Activated naive CD8-positive, alpha-beta T cell treated with anti-CD3 and anti-CD28 coated beads, Interleukin-2, amount 10 ng/mL, durations not matched to agents 7 days and 5 days (primary cell): ENCODE data around the gene SMU1. TPM values are rescaled to one million over a fixed set of nuclear protein-coding genes. Genes with fewer than 3 reads are reported as not detected.

ENCODE experiments used
- ATAC-seq: fragments of 150-1000 bp; cut with Tn5 transposase; one replicate; pipeline ENCODE4 v1.10.0; 2021; ENCODE audit warnings: low read depth, moderate library complexity
- POLR2A ChIA-PET: fragments of 350-600 bp; sonication (Branson Sonifier 250); formaldehyde crosslinking; loops from one replicate; lab custom pipeline; 2021; ENCODE audit warnings: antibody characterized with exemption; lab: Charles Lee
- DNase-seq: peaks from one replicate; pipeline ENCODE4 v3.0.0; 2021
- H3K27ac Mint-ChIP-seq: one replicate; pipeline ENCODE4 v1.8.0; 2022; ENCODE audit warnings: mild to moderate bottlenecking, mixed read lengths
- H3K27me3 Mint-ChIP-seq: one replicate; pipeline ENCODE4 v1.8.0; 2022; ENCODE audit warnings: mild to moderate bottlenecking, moderate library complexity, mixed read lengths
- H3K36me3 Mint-ChIP-seq: one replicate; pipeline ENCODE4 v1.8.0; 2021; ENCODE audit warnings: mild to moderate bottlenecking, mixed read lengths
- H3K4me1 Mint-ChIP-seq: one replicate; pipeline ENCODE4 v1.8.0; 2021; ENCODE audit warnings: mixed read lengths
- H3K4me3 Mint-ChIP-seq: one replicate; pipeline ENCODE4 v1.8.0; 2022; ENCODE audit warnings: mild to moderate bottlenecking, moderate library complexity, mixed read lengths
- H3K9me3 Mint-ChIP-seq: one replicate; pipeline ENCODE4 v1.8.0; 2021; ENCODE audit warnings: mixed read lengths
- total RNA-seq, 2 experiments: library from RNA; stranded (reverse); gene quantifications; one replicate each; pipeline ENCODE4 v1.2.3, GENCODE V29; 2021

Gene SMU1
- total RNA-seq, 2 experiments from 2014 or later = 22.2 to 22.9 TPM

DNA sequence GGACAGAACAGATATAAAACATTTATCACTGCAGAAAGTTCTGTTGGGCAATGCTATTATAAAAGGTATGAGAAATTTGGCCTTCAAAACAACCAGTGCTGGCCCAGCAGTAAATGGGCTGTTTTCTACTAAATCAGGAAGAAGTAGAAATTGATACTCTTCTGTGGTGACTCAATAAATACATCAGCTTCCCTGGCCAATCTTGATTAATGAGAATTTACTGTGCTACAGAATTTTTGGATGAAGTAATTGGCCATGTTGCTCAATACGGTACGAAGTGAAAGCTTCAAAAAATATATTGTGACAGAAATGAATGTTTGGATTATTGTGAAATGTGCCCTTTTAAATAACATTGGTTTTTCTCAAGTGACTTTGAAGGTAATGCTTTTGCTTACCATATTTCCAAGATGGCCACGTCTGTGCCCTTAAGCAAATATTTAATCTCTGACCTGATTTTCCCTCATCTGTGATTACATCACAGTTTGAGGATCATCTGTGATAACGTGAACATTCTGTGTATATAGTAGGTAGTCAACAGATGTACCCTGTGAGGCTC is 47.2 kb downstream of the SMU1 start:
- DNase-seq (no peak), ATAC-seq (no peak)
- Mint-ChIP-seq H3K4me3 (peak overlapping the region; percentile 97), H3K27ac (peak overlapping the region; percentile 63), H3K36me3 (peaks cover 50% of the 10 kb centered on the region), H3K9me3 (no peaks in the 10 kb centered on the region), H3K4me1 (peaks cover 52% of the 10 kb centered on the region), H3K27me3 (no peaks in the 10 kb centered on the region)
- POLR2A ChIA-PET = interaction anchor here (1.2 kb wide), 1 partner anchor 235 kb away, joined by 4 read pairs; the partner anchor contains the start of genes BAG1 and CHMP5

DNA sequence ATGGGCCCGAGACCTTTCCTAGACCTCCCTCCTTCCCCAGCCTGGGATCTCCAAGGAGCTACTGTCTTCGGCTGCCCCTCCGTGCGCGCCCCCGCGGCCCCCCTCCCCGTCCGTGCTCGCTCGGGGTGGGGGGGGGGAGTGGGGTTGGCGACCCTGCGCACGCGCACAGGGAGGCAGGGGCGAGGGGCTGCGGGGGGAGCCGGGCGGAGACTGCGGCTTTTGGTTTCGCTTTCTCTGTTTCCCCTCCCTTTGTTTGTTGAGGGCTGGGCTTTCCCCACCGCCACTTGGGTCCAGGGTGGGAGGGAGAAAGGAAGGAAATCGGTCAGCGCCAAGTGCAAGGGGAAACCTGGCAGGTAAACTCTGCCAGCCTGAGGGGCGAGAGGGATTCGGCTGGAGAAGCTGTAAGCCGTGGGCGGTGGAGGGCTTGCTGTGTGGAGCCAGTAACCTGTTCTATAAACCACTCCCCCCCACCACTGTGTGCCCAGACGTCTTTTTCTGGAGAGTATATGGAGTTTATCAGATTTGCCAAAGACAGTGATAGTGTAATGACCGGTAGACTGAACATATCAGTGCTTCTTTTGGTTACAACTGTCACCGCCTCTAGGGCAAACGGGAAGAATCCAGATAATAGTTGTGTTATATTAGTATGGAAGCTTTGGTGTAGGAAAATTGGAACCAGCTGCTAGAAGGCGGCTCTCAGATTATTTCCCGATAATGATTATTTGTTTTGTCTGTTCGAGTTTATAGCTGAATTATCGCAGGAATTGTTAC is 50.7 kb downstream of the SMU1 start:
- H3K27ac Mint-ChIP-seq = peak overlapping the region; percentile 94
- DNase-seq (peak; percentile 82), ATAC-seq (peak; percentile 51)
- H3K36me3 Mint-ChIP-seq = peaks cover 39% of the 10 kb centered on the region
- POLR2A ChIA-PET = interaction anchor here (0.6 to 4.5 kb wide), 25 partner anchors 9 to 641 kb away, joined by 3 to 62 read pairs (median 5); partner anchors contain the start of genes ACO1, APTX, B4GALT1 and BAG1
- no peaks in the 10 kb centered on the region for H3K9me3 Mint-ChIP-seq
- H3K4me3 Mint-ChIP-seq = peak overlapping the region; percentile 97
- peaks cover 52% of the 10 kb centered on the region for H3K4me1 Mint-ChIP-seq
- H3K27me3 Mint-ChIP-seq = no peaks in the 10 kb centered on the region

DNA sequence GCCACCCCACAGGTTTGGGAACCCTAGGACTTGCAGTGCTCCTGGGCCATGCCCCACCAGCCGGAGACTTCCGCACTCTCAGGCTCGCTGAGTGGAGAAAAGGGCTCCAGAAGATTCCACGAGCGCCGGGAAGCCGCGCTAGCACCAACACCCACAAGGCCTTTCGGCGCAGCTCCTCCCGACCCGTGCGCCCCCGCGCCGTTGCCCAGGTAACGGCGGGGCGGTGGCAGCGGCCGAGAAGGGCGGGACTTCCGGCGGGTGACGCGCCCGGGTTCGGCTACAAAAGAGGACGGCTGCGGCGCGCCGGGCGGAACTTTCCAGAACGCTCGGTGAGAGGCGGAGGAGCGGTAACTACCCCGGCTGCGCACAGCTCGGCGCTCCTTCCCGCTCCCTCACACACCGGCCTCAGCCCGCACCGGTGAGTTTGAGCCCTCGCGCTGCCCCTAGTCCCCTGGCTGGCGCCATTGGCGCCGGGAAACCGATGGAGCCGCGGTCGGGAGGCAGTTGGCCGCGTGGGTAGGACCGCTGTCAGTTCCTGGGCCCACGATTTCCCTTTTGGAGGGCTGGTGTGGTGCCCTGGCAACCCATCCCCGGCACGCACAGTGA is 51.4 kb downstream of the SMU1 start, which contains the start of gene DNAJA1:
Gene DNAJA1 (plus strand): TSS at position 308 of the 606 bp plus-strand sequence. CDS start 1,212 bp downstream, outside the sequence.
- peak; percentile 99 for DNase-seq
- Mint-ChIP-seq H3K36me3 (peaks cover 36% of the 10 kb centered on the region), H3K9me3 (no peaks in the 10 kb centered on the region), H3K27me3 (no peaks in the 10 kb centered on the region), H3K4me3 (peak within 1 kb of the TSS; percentile 97), H3K4me1 (peaks cover 51% of the 10 kb centered on the region), H3K27ac (peak within 1 kb of the TSS; percentile 94)
- ATAC-seq = peak; percentile 76
- POLR2A ChIA-PET = interaction anchor here (0.6 to 4.5 kb wide), 34 partner anchors 9 to 641 kb away, joined by 3 to 62 read pairs (median 4); partner anchors contain the start of genes ACO1, APTX, B4GALT1 and BAG1

DNA sequence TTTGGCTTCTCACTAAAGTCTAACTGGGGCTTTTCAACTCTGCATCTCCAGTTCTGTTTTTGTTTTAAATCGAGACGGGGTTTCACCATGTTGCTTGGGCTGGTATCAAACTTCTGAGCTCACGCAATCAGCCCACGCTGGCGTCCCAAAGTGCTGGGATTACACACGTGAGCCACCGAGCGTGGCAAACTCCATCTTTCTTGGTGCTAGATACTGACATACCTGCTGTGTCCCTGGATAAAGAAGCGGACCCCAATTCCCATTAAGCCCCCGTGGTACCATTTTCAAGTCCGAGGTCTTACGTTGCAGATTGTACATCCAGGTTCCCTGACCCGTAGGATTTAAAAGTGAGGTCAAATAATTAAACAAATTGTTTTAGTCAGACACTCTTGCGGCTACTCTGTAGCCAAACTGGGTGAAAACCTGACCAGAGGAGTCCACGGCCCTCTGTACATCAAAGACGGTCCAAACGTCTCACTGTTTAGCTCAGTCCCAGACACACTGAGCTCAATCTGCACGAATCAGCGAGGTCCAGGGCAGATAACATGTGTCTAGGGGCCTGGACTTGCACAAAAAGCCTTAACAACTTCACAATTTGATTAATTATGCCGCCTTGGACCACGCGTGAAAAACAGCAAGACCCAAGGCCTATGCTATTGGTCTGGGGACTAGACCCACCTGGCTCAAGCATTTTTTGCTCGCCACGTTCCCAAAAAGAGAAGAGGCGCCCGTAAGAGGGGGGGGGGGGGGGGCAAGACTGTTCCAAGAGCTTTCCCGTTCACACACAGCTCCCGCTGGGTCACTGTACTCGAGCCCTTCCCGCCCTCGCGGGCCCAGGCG is 52.1 kb downstream of the SMU1 start:
- peaks cover 31% of the 10 kb centered on the region for H3K36me3 Mint-ChIP-seq
- DNase-seq = no peak
- POLR2A ChIA-PET = interaction anchor here (0.6 to 4.5 kb wide), 32 partner anchors 8 to 640 kb away, joined by 3 to 62 read pairs (median 4); partner anchors contain the start of genes ACO1, APTX, B4GALT1 and BAG1

DNA sequence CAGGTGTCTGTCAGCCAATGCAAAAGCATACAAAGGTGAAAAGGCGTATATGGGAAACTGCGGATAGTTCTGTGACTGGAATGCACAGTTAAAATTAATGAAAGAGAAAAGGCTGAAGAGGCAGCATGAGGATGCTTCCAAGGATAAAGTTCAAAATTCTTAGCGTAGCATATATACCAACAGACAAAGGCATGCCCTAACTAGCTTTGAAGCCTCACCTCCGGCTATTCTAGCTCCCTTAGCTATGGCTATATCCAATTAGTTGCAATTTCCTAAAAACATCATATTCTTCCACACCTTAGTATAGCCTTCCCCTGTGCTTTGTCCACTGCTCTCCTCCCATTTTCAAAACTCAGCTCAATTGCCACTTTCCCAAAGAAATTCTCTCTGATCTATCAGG is 52.8 kb downstream of the SMU1 start:
- POLR2A ChIA-PET = interaction anchor here (1.9 to 4.5 kb wide), 5 partner anchors 10 to 240 kb away, joined by 9 to 62 read pairs (median 23); partner anchors contain the start of genes APTX, BAG1, CHMP5 and SMU1
- Mint-ChIP-seq H3K36me3 (peaks cover 28% of the 10 kb centered on the region), H3K27ac (peak overlapping the region; percentile 94), H3K4me1 (peaks cover 38% of the 10 kb centered on the region), H3K27me3 (no peaks in the 10 kb centered on the region), H3K9me3 (no peaks in the 10 kb centered on the region), H3K4me3 (peak overlapping the region; percentile 97)
- no peak for DNase-seq
- ATAC-seq = no peak

More for the DNA sequence above, 52.1 kb downstream of the SMU1 start:
- Mint-ChIP-seq H3K4me1 (peaks cover 45% of the 10 kb centered on the region), H3K27me3 (no peaks in the 10 kb centered on the region), H3K9me3 (no peaks in the 10 kb centered on the region), H3K27ac (peak overlapping the region; percentile 94), H3K4me3 (peak overlapping the region; percentile 97)
- no peak for ATAC-seq

DNA sequence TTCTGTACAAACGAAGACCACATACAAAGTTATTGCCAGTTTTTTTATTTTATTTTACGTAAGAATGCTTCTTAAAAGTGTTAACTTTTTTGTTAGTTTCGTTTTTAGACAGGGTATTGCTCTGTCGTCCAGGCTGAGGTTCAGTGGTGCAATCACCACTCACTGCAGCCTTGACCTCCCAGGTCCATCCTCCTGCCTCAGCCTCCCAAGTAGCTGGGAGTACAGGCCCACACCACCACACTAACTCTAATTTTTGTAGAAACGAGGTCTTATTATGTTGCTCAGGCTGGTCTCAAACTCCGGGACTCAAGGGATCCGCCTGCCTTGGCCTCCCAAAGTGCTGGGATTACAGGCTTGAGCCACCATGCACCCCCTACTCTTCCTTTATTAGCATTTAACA is 53.7 kb downstream of the SMU1 start:
- H3K27ac Mint-ChIP-seq = no peak overlapping the region
- POLR2A ChIA-PET = no interaction called here
- peaks cover 30% of the 10 kb centered on the region for H3K4me1 Mint-ChIP-seq
- H3K9me3 Mint-ChIP-seq = no peaks in the 10 kb centered on the region
- DNase-seq (no peak), ATAC-seq (no peak)
- H3K36me3 Mint-ChIP-seq = peaks cover 21% of the 10 kb centered on the region
- H3K27me3 Mint-ChIP-seq = no peaks in the 10 kb centered on the region
- H3K4me3 Mint-ChIP-seq = no peak overlapping the region

DNA sequence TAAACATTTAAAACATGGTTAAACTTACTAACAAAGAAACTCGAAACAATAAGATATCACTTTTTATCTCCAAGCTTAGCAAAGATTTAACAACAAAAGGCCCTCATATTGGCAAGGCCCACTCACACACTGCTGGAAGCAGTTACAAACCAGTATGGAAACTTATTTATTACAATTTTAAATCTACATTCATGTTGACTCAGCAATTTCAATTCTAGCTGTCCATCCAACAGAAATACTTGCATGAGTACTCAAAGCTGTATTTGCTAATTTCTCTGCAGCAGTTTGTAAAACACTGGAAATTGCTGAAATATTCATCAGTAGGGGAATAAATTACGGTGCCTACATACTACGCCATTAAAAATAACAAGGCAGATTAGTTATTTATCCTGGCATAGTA is 54.2 kb downstream of the SMU1 start:
- H3K4me3 Mint-ChIP-seq = no peak overlapping the region
- no peak for DNase-seq
- H3K36me3 Mint-ChIP-seq = peaks cover 21% of the 10 kb centered on the region
- no peaks in the 10 kb centered on the region for H3K27me3 Mint-ChIP-seq
- peaks cover 30% of the 10 kb centered on the region for H3K4me1 Mint-ChIP-seq
- no peak overlapping the region for H3K27ac Mint-ChIP-seq
- POLR2A ChIA-PET = no interaction called here
- H3K9me3 Mint-ChIP-seq = no peaks in the 10 kb centered on the region
- no peak for ATAC-seq

DNA sequence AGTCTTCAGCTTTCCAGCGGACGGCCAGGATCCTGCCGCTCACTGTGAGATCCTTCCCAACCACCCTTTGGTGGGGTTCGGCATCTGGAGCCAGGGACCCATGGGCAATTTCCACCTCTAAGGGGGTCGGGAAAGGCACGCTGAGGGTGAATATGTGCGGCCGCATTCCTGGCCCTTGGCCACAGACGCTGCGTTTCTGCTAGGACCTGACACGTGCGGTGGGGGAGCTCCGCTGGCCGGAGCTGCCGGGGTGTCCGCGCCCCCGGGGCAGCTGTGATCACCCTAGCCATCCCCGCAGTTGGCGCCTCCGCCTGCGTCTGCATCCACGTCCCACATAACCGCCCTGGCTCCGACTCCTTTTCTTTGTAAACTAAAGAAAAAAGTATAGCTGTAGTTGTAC is 56.7 kb downstream of the SMU1 start:
- Mint-ChIP-seq H3K4me1 (peaks cover 20% of the 10 kb centered on the region), H3K36me3 (peaks cover 8% of the 10 kb centered on the region), H3K27me3 (no peaks in the 10 kb centered on the region), H3K27ac (no peak overlapping the region), H3K4me3 (no peak overlapping the region), H3K9me3 (no peaks in the 10 kb centered on the region)
- ATAC-seq (no peak), DNase-seq (no peak)
- POLR2A ChIA-PET = no interaction called here

DNA sequence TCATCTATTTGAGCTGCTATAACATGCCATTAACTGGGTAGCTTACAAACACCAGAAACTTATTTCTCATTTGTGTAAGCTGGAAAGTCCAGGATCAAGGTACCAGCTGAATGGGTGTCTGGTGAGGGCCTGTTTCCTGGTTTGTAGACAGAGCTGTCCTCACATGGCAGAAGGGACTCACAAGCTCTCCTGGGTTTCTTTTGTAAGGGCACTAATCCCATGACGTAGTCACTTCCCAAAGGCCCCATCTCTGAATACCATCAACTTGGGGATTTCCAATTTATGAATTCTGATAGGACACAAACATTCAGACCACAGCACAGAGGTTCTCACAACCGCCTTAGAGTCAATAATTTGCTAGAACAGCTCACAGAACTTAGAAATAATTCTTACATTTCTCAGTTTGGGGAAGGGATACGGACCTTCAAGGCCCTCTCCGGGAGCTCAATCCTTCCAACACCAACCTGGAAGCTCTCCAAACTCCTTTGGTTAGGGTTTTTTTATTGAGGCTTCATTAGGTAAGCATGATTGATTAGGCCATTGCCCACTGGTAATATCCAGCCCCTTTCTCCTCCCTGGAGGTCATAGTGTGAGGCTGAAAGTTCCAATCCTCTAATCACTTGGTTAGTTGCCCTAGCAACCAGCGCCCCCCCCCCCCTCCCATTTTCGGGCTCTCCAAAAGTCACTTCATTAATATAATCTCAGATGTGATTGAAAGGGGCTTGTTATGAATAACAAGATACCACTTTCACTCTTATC is 59.0 kb downstream of the SMU1 start:
- Mint-ChIP-seq H3K9me3 (no peaks in the 10 kb centered on the region), H3K4me1 (peaks cover 6% of the 10 kb centered on the region), H3K27ac (no peak overlapping the region), H3K27me3 (no peaks in the 10 kb centered on the region), H3K4me3 (no peak overlapping the region), H3K36me3 (peaks cover 5% of the 10 kb centered on the region)
- DNase-seq = no peak
- no peak for ATAC-seq
- POLR2A ChIA-PET = interaction anchor here (0.7 to 2.1 kb wide), 2 partner anchors 16 to 30 kb away, joined by 4 to 7 read pairs; partner anchors contain the start of gene APTX

DNA sequence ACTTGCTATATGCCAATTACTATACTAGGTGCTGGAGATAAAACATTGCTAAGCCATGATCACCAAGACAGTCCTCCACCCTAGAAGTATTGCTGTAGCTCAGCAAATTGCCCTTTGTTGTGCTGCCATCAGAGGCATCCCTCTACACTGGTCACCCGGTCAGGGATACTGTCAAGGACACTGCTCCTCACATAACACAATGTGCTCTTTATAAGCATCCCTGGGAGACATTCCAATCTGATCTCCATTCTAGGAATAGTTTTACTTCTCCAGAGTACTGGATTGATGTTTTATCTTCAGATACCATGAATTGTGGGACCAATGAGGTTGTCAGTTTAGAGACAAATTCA is 61.8 kb downstream of the SMU1 start:
- no peaks in the 10 kb centered on the region for H3K36me3 Mint-ChIP-seq
- ATAC-seq (no peak), DNase-seq (no peak)
- no peaks in the 10 kb centered on the region for H3K27me3 Mint-ChIP-seq
- H3K27ac Mint-ChIP-seq = no peak overlapping the region
- no peaks in the 10 kb centered on the region for H3K9me3 Mint-ChIP-seq
- no peaks in the 10 kb centered on the region for H3K4me1 Mint-ChIP-seq
- POLR2A ChIA-PET = interaction anchor here (2.5 kb wide), 1 partner anchor 10 kb away, joined by 9 read pairs; the partner anchor contains the start of gene DNAJA1
- H3K4me3 Mint-ChIP-seq = no peak overlapping the region

DNA sequence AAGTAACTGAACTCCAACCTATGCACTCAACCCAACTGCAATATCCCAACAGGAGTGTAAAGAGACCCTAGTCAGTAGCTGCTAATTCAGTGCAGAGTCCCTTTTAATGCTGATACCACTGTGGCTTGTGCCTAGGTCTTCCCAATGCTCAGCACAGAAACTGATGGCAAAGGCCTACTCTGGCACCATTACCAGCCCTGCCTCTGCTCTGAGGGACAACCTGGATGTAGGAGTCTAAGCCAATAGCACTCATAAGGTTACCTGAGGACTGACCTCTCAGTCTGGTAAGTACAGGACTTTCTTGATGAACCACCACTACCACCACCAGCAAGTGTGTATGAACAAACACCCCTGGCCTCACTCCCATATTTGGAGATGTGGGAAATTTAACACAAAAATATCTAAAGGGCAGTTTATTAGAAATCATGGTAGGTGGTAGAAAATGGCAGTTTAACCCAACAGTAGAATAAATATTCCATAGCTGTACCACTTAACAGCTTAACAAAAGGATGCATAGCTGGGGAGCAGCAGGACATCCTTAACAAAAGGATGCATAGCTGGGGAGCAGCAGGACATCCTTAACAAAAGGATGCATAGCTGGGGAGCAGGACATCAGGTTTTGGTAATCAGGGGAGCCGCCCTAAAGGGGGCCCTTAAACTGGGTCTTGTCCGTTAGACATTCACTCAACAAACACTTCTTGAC is 62.4 kb downstream of the SMU1 start:
- DNase-seq (no peak), ATAC-seq (no peak)
- H3K9me3 Mint-ChIP-seq = no peaks in the 10 kb centered on the region
- H3K4me1 Mint-ChIP-seq = no peaks in the 10 kb centered on the region
- no peaks in the 10 kb centered on the region for H3K36me3 Mint-ChIP-seq
- H3K27me3 Mint-ChIP-seq = no peaks in the 10 kb centered on the region
- no peak overlapping the region for H3K4me3 Mint-ChIP-seq
- no peak overlapping the region for H3K27ac Mint-ChIP-seq
- POLR2A ChIA-PET = interaction anchor here (2.5 kb wide), 1 partner anchor 10 kb away, joined by 9 read pairs; the partner anchor contains the start of gene DNAJA1
